Body of pancreas (tissue), 4 donors: ENCODE results near the gene PDLIM1.

ENCODE experiments used
- POLR2A ChIP-seq, 3 donors: fragments of 450-650 bp; IDR thresholded peaks; one replicate each; pipeline ENCODE4 v1.6.1; 2016; ENCODE audit warnings: antibody characterized with exemption in 3 of 3, mild to moderate bottlenecking in 2 of 3
- TF ChIP-seq, protein P1 (sequence below), 7 experiments: fragments of 450-650 bp in 4 of 7; fragments of 200-600 bp in 3 of 7; sonication (generic) in 3 of 7; IDR thresholded peaks; one replicate each; pipeline ENCODE4 v1.5.1; 2016 to 2019; ENCODE audit warnings: antibody characterized with exemption in 7 of 7

DNA sequence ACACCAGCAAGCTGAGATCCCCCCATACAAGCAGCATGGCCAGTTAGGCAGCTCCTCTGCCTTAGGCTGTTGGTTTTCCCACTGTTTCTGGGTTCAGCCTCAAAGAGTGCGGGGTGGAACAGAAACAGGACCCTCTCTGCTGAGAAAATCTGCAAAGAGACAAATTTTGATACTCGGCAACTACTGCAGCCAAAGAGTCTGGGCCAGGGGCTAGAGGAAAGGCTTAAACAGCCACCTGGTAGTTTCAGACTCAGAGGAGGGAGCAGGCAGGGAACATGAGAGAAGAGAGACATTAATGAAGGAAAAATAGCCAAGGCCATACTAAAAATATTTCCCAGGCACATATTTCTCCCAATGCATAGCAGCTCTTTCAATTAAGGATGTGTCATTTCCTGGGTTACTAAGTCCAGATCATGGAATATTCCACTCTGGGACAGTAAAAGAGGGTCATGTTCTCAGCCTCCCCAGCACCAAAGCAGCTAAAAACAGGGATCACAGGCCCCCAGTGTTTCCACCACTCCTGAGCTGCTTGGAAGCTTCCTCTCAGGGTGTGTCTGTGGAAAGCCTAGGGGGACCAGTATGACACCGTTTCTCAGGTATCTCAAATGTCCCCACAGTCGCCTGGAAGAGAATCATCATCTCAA lies 29.8 kb downstream of the PDLIM1 start:
- TF ChIP-seq, protein P1, sequence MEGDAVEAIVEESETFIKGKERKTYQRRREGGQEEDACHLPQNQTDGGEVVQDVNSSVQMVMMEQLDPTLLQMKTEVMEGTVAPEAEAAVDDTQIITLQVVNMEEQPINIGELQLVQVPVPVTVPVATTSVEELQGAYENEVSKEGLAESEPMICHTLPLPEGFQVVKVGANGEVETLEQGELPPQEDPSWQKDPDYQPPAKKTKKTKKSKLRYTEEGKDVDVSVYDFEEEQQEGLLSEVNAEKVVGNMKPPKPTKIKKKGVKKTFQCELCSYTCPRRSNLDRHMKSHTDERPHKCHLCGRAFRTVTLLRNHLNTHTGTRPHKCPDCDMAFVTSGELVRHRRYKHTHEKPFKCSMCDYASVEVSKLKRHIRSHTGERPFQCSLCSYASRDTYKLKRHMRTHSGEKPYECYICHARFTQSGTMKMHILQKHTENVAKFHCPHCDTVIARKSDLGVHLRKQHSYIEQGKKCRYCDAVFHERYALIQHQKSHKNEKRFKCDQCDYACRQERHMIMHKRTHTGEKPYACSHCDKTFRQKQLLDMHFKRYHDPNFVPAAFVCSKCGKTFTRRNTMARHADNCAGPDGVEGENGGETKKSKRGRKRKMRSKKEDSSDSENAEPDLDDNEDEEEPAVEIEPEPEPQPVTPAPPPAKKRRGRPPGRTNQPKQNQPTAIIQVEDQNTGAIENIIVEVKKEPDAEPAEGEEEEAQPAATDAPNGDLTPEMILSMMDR (IDR thresholded peaks at IDR 0.05) = no peak
- TF ChIP-seq POLR2A (IDR thresholded peaks at IDR 0.05) = no peak
